ENCODE results near the gene MAGI3.

MAGI3 gene

GRCh38 chr1:113389953-113390834, at the start of gene MAGI3:
Gene MAGI3, plus strand, starts transcription at chr1:113390515. Its CDS starts 519 bp downstream, at chr1:113391034.
- peak; percentile 95 to 96 for DNase-seq
- peak; percentile 28 for TF ChIP-seq POLR2A (IDR thresholded peaks at IDR 0.05; ENCODE audit: low read length)
- no peak for TF ChIP-seq GATA1 (IDR thresholded peaks at IDR 0.05; ENCODE audit: low read depth, low read length)

- DNase-seq = no peak
- TF ChIP-seq GATA1 (IDR thresholded peaks at IDR 0.05; ENCODE audit: low read depth, low read length) = no peak
- TF ChIP-seq POLR2A (IDR thresholded peaks at IDR 0.05; ENCODE audit: low read length) = no peak
Measured at GRCh38 chr1:113353580-113353979, 36.7 kb upstream of the MAGI3 start.

DNA sequence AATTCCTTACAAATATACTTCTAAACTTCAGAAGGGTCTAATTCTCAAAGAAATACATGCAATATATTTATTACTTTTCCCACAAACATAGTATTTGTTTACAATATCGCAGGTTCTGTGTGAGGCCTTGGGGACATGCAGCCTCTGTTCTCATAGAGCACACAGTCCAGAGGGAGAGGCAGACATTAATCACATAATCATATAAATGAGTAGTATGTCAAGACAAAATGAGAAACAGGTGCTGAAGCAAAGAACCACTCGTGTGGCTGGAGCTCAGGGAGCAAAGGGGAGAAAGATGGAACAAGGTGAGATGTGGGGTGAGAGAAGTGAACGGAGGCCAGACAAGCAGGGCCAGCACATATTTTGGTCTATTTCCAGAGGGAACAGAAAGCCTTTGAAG, 26.4 kb upstream of the MAGI3 start:
- TF ChIP-seq POLR2A (IDR thresholded peaks at IDR 0.05; ENCODE audit: low read length) = no peak
- no peak for TF ChIP-seq GATA1 (IDR thresholded peaks at IDR 0.05; ENCODE audit: low read depth, low read length)
- no peak for DNase-seq

- no peak for DNase-seq
- no peak for TF ChIP-seq POLR2A (IDR thresholded peaks at IDR 0.05; ENCODE audit: low read length)
- no peak for TF ChIP-seq GATA1 (IDR thresholded peaks at IDR 0.05; ENCODE audit: low read depth, low read length)
Measured at GRCh38 chr1:113369040-113369439, 21.3 kb upstream of the MAGI3 start.

DNA sequence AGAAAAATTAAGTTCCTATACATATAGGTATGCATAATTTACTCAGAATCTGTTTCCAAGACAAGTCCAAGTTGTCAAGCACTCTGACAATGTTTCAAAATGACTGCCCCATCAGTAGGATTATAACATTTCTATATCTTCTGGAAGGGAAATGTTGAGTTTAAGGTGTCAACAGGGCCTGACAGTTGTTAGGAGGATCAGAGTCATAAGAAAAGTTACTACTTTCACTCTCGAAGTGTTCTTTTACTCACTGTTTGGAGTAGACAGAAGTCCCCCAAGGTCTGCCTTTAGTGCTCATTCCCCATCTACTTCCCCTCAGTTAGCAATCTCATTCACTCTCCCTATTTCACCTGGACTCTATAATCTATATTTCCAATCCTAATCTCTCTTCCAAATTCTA, 20.6 kb upstream of the MAGI3 start:
- TF ChIP-seq GATA1 (IDR thresholded peaks at IDR 0.05; ENCODE audit: low read depth, low read length) (no peak), POLR2A (IDR thresholded peaks at IDR 0.05; ENCODE audit: low read length) (no peak)
- no peak for DNase-seq

DNA sequence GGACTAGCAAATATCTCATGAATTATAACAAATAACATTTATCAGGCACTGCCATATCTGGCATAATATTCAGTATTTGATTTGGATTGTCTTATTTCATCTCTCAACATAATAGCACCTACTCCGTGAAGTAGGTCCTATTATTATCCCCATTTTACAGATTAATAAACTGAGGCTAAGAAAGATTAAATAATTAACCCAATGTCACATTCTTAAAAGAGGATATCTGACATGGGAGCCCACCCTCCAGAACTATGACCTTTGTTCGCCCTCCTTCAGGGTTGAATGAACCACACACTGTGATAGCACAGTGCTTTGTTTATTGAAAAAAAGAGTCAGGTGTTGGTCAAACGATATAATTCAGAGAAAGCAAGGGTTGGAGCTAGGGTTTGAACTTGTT, 19.4 kb upstream of the MAGI3 start:
- TF ChIP-seq GATA1 (IDR thresholded peaks at IDR 0.05; ENCODE audit: low read depth, low read length) (no peak), POLR2A (IDR thresholded peaks at IDR 0.05; ENCODE audit: low read length) (no peak)
- DNase-seq = no peak

GRCh38 chr1:113372546-113372945, 17.8 kb upstream of the MAGI3 start:
- TF ChIP-seq GATA1 (IDR thresholded peaks at IDR 0.05; ENCODE audit: low read depth, low read length) (no peak), POLR2A (IDR thresholded peaks at IDR 0.05; ENCODE audit: low read length) (no peak)
- no peak for DNase-seq

- TF ChIP-seq POLR2A (IDR thresholded peaks at IDR 0.05; ENCODE audit: low read length) (no peak), GATA1 (IDR thresholded peaks at IDR 0.05; ENCODE audit: low read depth, low read length) (no peak)
- no peak for DNase-seq
Measured at GRCh38 chr1:113373644-113374043, 16.7 kb upstream of the MAGI3 start.

GRCh38 chr1:113375878-113376277, 14.4 kb upstream of the MAGI3 start:
- no peak for TF ChIP-seq POLR2A (IDR thresholded peaks at IDR 0.05; ENCODE audit: low read length)
- no peak for TF ChIP-seq GATA1 (IDR thresholded peaks at IDR 0.05; ENCODE audit: low read depth, low read length)
- DNase-seq = no peak

- TF ChIP-seq POLR2A (IDR thresholded peaks at IDR 0.05; ENCODE audit: low read length) (no peak), GATA1 (IDR thresholded peaks at IDR 0.05; ENCODE audit: low read depth, low read length) (no peak)
- DNase-seq = no peak
Measured at GRCh38 chr1:113380075-113380474, 10.2 kb upstream of the MAGI3 start.

- no peak for TF ChIP-seq GATA1 (IDR thresholded peaks at IDR 0.05; ENCODE audit: low read depth, low read length)
- TF ChIP-seq POLR2A (IDR thresholded peaks at IDR 0.05; ENCODE audit: low read length) = no peak
- DNase-seq = no peak
Measured at GRCh38 chr1:113388017-113388620, 2.2 kb upstream of the MAGI3 start.

DNA sequence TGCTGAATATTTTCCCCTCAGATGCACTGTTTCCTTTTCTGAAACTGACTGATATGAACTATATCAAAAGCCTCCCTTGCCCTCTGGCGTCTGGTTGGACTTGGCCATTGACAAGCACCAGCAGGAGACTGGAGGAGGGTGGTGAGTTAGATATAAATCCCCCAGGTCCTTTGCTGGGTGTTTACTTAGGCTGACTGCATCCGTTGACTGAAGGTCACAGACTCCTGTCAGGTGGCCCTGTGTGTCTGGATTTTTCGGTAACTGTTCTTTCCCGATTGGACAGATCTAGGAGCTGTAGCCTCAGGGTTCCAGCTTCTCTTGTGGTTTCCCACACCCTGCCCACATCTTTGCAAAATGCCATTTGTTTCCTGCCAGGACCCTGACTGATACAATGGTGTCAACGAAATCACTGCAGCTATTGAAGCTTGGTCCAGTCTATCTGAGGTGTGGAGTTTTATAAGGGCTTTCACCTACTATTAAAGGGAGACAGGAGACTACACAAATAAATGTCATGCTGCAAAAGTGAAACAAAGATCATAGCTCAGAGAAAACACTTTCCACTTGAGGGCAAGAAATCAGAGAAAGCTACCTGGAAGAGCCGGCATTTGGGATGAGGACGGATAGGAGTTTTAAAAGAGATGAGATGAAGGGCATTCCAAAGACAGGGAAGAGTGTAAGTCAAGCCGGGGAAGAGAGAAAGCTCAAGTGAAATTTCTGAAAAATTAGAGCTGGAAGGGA, 1.5 kb upstream of the MAGI3 start:
- TF ChIP-seq POLR2A (IDR thresholded peaks at IDR 0.05; ENCODE audit: low read length) = peak; percentile 14
- no peak for TF ChIP-seq GATA1 (IDR thresholded peaks at IDR 0.05; ENCODE audit: low read depth, low read length)
- peak; percentile 74 to 94 for DNase-seq

DNA sequence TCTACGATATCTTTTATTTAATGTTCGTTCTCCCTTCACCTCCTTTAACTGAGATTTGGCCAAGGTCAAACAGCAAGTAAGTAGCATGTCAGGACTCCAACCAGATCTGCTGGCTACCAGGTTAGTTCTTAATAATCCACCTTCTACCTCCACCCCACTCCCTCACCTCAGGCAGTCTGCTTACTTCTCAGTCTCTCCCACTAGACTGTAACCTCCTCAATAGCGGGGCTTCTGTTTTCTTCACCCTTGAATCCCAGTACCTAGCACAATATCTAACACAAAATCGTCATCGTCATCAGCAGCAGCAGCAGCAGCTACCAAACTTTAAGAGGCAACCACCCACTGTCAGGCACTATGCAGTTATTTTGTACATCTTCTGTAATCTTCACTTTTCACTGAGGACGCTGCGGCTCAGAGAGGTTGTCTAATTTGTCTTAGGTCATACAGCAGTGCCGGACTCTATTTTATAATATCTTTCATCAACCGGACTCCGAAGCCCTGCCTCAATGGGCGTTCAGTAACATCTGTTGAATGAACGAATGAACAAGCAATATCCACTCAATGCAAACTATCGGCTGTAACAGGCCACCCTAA, 859 bp upstream of the MAGI3 start:
- DNase-seq = no peak
- no peak for TF ChIP-seq GATA1 (IDR thresholded peaks at IDR 0.05; ENCODE audit: low read depth, low read length)
- no peak for TF ChIP-seq POLR2A (IDR thresholded peaks at IDR 0.05; ENCODE audit: low read length)

Data from erythroblast (primary cell).